ENCODE results near the gene ATRAID. TPM values are rescaled to one million over a fixed set of nuclear protein-coding genes. Genes with fewer than 3 reads are reported as not detected.
"Not testable (repeated sequence)": the region's sequence is repeated elsewhere in the genome, so short reads cannot be mapped to it uniquely, and the experiment has no call there.

The ATRAID gene
- 101 and 131 TPM in 2 replicates for total RNA-seq

DNA sequence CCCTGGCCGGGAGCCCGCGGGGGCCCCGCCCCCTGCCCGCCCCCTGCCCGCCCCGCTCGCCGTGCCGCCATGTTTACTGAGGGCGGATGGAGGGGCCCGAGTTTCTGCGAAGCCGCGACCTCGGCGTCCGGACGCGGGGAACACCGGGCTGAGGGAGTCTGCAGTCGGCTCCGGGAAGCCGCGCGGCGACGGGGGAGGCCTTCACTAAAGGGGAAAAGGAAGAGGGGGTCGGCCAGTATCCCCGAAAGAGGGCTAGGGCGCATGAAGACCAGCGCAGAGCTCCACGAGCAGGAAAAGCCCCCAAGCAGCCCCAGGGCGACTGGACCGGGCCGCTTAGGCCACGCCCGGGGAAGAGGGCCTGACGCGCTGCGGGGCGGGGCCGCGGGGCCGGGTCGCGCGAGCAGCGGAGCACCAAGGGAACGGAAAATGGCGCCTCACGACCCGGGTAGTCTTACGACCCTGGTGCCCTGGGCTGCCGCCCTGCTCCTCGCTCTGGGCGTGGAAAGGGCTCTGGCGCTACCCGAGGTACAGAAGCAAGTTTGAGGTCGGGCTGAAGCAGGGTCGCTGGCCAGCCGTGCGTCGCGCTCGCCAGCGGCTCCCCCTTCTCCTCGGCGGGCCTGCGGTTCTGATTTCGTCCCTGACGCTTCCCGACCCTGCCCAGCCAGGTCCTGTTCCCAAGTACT is at the start of gene ATRAID, which contains the start of gene SLC5A6:
ATRAID (plus strand) TSS at position 99 of the 683 bp plus-strand sequence; CDS start at position 427, 328 bp downstream.
SLC5A6 (minus strand) TSS at position 326 of the 683 bp plus-strand sequence. CDS start 4,618 bp downstream, outside the sequence.
- DNase-seq (ENCODE audit: low read depth): peak; percentile 58

GRCh38 chr2:27162151-27163121 is 49.4 kb upstream of the ATRAID start:
- DNase-seq (ENCODE audit: low read depth): no peak

- DNase-seq (ENCODE audit: low read depth): no peak
Measured at GRCh38 chr2:27164960-27165763, 46.7 kb upstream of the ATRAID start.

GRCh38 chr2:27170581-27171337 is 41.1 kb upstream of the ATRAID start:
- peak; percentile 12 for DNase-seq (ENCODE audit: low read depth)

DNA sequence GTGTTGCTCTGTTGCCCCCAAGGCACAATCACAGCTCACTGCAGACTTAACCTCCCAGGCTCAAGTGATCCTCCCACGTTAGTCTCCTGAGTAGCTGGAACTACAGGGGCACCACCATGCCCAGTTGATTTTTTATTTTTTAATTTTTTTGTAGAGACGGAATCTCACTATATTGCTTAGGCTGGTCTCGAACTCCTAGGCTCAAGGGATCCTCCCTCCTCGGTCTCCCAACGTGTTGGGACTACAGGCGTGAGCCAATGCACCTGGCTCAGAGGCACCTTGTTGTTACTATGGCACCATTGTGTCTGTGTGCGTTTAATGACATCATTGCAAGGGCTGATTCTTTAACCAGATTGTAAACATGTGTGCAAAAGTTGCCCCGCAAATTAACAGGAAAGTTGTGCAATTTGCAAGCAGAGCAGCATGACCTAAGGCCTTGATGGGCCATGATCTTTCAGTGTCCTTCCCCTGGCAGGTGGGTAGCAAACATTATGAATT is 40.4 kb upstream of the ATRAID start:
- no peak for DNase-seq (ENCODE audit: low read depth)

- no peak for DNase-seq (ENCODE audit: low read depth)
Measured at GRCh38 chr2:27174638-27175037, 37.2 kb upstream of the ATRAID start.

DNA sequence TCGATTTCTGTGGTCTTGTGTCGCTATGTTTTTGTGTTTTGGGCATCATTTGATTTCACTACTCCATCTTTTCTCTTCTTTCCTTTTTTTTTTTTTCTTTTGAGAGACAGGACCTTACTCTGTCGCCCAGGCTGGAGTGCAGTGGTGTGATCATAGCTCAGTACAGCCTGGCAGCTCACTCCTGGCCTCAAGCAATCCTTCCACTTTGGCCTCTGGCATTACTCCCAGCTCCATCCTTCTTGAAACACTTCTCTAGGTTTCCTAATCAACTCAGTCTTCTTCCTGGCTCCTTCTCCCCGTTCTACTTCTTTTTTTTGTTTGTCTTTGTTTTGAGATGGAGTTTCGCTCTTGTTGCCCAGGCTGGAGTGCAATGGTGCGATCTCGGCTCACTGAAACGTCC is 36.5 kb upstream of the ATRAID start:
- DNase-seq (ENCODE audit: low read depth): no peak

DNA sequence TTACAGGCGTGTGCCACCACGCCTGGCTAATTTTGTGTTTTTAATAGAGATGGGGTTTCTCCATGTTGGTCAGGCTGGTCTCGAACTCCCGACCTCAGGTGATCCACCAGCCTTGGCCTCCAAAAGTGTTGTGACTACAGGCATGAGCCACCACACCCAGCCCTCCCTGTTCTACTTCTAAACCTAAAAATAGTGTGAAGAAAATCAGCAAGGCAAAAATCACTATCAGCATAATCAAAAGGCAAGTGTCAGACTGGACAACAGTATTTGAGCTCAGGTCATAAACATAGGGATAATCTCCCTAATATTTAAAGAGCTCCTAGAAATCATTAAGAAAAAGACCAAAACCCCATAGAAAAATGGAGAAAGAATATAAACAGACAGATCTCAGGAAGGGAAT is 36.1 kb upstream of the ATRAID start:
- not testable (repeated sequence) for DNase-seq (ENCODE audit: low read depth)

GRCh38 chr2:27177441-27178351 is 34.1 kb upstream of the ATRAID start:
- DNase-seq (ENCODE audit: low read depth): no peak

DNA sequence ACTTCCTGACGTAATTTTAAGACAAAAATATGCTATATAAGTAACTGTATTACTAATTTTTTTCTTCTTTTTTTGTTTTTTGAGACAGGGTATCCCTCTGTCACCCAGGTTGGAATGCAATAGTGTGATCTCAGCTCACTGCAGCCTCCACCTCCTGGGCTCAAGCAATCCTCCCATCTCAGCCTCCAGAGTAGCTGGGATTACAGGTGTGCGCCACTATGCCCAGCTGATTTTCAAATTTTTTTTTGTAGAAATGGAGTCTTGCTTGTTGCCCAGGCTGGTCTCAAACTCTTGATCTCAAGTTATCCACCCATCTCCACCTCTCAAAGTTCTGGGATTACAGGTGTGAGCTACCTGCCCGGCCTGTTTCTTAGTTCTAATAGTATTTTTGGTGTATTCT is 33.4 kb upstream of the ATRAID start:
- DNase-seq (ENCODE audit: low read depth): no peak

DNA sequence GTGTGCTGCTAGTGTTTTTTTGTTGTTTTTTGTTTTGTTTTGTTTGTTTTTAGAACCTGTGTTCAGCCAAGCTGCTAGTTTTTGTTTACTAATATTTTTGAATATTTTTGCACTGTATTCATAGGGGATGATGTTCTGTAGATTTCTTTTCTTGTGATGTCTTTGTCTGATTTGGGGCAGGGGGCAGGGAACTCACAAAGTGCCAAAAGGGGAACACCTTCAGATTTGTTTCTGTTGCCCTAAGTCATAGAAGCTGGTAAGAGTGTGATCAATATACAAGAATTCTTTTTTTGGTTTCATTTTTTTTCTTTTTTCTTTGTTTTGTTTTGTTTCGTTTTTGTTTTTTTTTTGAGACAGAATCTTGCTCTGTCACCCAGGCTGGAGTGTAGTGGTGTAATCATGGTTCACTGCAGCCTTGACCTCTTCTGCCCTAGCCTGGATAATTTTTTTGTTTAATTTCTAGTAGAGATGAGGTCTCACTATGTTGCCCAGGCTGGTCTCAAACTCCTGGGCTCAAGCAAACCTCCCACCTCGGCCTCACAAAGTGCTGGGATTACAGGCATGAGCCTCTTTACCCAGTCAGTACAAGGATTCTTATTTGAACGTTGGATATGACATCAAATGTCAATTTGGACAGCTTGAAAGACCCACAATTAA is 32.4 kb upstream of the ATRAID start:
- DNase-seq (ENCODE audit: low read depth): no peak

- no peak for DNase-seq (ENCODE audit: low read depth)
Measured at GRCh38 chr2:27182346-27182745, 29.5 kb upstream of the ATRAID start.

GRCh38 chr2:27184115-27184514 is 27.7 kb upstream of the ATRAID start:
- no peak for DNase-seq (ENCODE audit: low read depth)

GRCh38 chr2:27185331-27186026 is 26.4 kb upstream of the ATRAID start:
- no peak for DNase-seq (ENCODE audit: low read depth)

DNA sequence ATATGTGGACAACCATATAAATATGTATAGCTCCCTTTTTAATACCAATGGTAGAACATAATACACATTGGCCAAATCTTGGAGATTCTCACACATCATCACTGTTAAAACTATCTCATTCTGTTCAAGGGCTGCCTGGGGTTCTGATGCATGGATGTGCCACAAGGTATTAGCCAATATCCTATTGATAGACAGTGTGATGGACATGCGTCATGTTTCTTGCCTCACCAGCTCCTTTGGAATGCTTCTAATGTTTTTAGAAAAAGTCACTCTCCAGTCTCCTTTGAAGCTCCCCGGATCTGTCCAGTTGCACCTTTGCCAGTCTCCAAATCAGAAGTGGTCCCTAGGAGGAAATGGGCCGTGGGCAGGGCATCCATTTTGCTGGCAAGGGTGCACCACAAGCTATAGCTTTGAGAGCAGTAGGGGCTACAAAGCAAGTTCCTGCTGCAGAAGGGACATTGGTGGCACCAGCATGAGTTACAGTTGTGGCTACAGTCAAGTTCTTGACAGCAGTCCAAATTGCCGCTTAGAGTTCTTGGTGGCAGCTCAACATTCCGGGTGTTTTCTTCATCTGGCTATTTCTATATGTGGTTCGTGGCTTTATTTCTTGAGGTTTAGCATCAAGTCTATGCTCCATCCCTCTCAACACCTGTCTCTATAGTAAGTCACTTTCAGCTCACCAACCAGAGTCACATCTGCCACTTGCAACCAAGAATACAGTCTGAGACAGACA is 25.1 kb upstream of the ATRAID start:
- no peak for DNase-seq (ENCODE audit: low read depth)

DNA sequence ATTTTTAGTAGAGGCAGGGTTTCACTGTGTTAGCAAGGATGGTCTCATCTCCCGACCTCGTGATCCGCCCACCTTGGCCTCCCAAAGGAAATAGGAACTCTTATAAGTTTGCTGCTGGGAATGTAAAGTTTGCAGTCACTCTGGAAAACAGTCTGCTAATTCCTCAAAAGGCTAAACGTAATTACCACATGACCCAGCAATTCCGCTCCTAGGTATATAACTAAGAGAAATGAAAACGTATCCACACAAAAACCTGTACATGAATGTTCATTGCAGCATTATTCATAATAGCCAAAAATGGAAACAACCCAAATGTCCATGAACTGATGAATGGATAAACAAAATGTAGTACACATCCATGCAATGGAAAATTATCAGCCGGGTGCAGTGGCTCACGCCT is 21.9 kb upstream of the ATRAID start:
- no peak for DNase-seq (ENCODE audit: low read depth)

- peak; percentile 49 for DNase-seq (ENCODE audit: low read depth)
Measured at GRCh38 chr2:27191070-27191829, 20.6 kb upstream of the ATRAID start.

All from renal cortical epithelial cell (primary cell).